HEK293 (cell line): Measurements from ENCODE around the gene FNIP1.

ENCODE experiments used
- CTCF ChIA-PET: fragments of 350-600 bp; formaldehyde crosslinking; extraction: SDS; loops from one replicate; lab custom pipeline; 2021; ENCODE audit warnings: antibody characterized with exemption; lab: Yijun Ruan, JAX
- POLR2A ChIA-PET: fragments of 300-600 bp; formaldehyde crosslinking; extraction: SDS; loops from one replicate; lab custom pipeline; 2020; ENCODE audit warnings: antibody characterized with exemption, inconsistent platforms; lab: Yijun Ruan, JAX
- H3K27ac ChIP-seq: fragments of 200-500 bp; sonication (Bioruptor generic); 2 replicates; pipeline ENCODE4 v1.5.1; 2014; ENCODE audit warnings: low read depth, low read length, control low read depth, inconsistent platforms; ENCODE audit errors: extremely low read depth
- H3K36me3 ChIP-seq, 2 experiments: fragments of 200-500 bp in 1 of 2; sonication (Bioruptor generic) in 1 of 2; 1 replicate in 1 of 2; 2 replicates in 1 of 2; pipeline ENCODE4 v1.5.1; 2014 to 2017; ENCODE audit warnings: inconsistent platforms in 2 of 2, low read length in 2 of 2; ENCODE audit not compliant: control insufficient read depth in 2 of 2, insufficient read depth in 1 of 2
- H3K4me1 ChIP-seq: fragments of 200-500 bp; sonication (Bioruptor generic); 2 replicates; pipeline ENCODE4 v1.5.1; 2014; ENCODE audit warnings: mild to moderate bottlenecking, low read length, inconsistent platforms; ENCODE audit not compliant: control insufficient read depth, insufficient read depth
- H3K4me3 ChIP-seq: 2 replicates; pipeline ENCODE4 v1.5.1; 2011; ENCODE audit warnings: low read depth, mild to moderate bottlenecking, control low read depth, low read length, moderate library complexity
- H3K9me3 ChIP-seq: fragments of 200-500 bp; sonication (Bioruptor generic); 2 replicates; pipeline ENCODE4 v1.5.1; 2014; ENCODE audit warnings: low read depth, low read length, inconsistent platforms; ENCODE audit not compliant: control insufficient read depth, insufficient read depth
- KLF17 ChIP-seq: fragments of 450-650 bp; formaldehyde crosslinking; IDR thresholded peaks from 2 replicates; pipeline ENCODE4 v1.5.1; 2016; ENCODE audit warnings: missing biosample characterization, missing genetic modification characterization
- PRDM1 ChIP-seq: fragments of 450-650 bp; formaldehyde crosslinking; IDR thresholded peaks from 2 replicates; pipeline ENCODE4; 2016; ENCODE audit warnings: missing biosample characterization, missing genetic modification characterization
- PRDM4 ChIP-seq: fragments of 450-650 bp; formaldehyde crosslinking; IDR thresholded peaks from 2 replicates; pipeline ENCODE4 v1.5.1; 2017; ENCODE audit warnings: missing biosample characterization, missing genetic modification characterization
- PRDM6 ChIP-seq: fragments of 450-650 bp; formaldehyde crosslinking; IDR thresholded peaks from 2 replicates; pipeline ENCODE4 v1.5.1; 2017; ENCODE audit warnings: missing biosample characterization, missing genetic modification characterization
- SCRT2 ChIP-seq: fragments of 450-650 bp; formaldehyde crosslinking; IDR thresholded peaks from 2 replicates; pipeline ENCODE4 v1.5.1; 2016; ENCODE audit warnings: missing biosample characterization, missing genetic modification characterization
- ZBTB20 ChIP-seq: fragments of 450-650 bp; formaldehyde crosslinking; IDR thresholded peaks from 2 replicates; pipeline ENCODE4 v1.5.1; 2016; ENCODE audit warnings: missing biosample characterization, missing genetic modification characterization
- ZNF121 ChIP-seq: fragments of 450-650 bp; formaldehyde crosslinking; IDR thresholded peaks from 2 replicates; pipeline ENCODE4 v1.5.1; 2016; ENCODE audit warnings: missing biosample characterization, missing genetic modification characterization
- ZNF169 ChIP-seq: fragments of 450-650 bp; formaldehyde crosslinking; IDR thresholded peaks from 2 replicates; pipeline ENCODE4 v1.5.1; 2016; ENCODE audit warnings: missing biosample characterization, missing genetic modification characterization
- ZNF2 ChIP-seq: fragments of 450-650 bp; formaldehyde crosslinking; IDR thresholded peaks from 2 replicates; pipeline ENCODE4 v1.5.1; 2016; ENCODE audit warnings: missing biosample characterization, missing genetic modification characterization
- ZNF280D ChIP-seq: fragments of 450-650 bp; formaldehyde crosslinking; IDR thresholded peaks from 2 replicates; pipeline ENCODE4 v1.5.1; 2016; ENCODE audit warnings: missing biosample characterization, missing genetic modification characterization
- ZNF341 ChIP-seq: fragments of 450-650 bp; formaldehyde crosslinking; IDR thresholded peaks from 2 replicates; pipeline ENCODE4; 2016; ENCODE audit warnings: low read depth, missing biosample characterization, missing genetic modification characterization
- ZNF37A ChIP-seq: fragments of 450-650 bp; IDR thresholded peaks from 2 replicates; pipeline ENCODE4 v1.5.1; 2018; ENCODE audit warnings: missing biosample characterization, missing genetic modification characterization
- ZNF529 ChIP-seq: fragments of 450-650 bp; formaldehyde crosslinking; IDR thresholded peaks from 2 replicates; pipeline ENCODE4 v1.5.1; 2017; ENCODE audit warnings: missing genetic modification characterization, missing biosample characterization; ENCODE audit not compliant: insufficient replicate concordance
- ZNF747 ChIP-seq: fragments of 450-650 bp; formaldehyde crosslinking; IDR thresholded peaks from 2 replicates; pipeline ENCODE4 v1.5.1; 2016; ENCODE audit warnings: missing biosample characterization, missing genetic modification characterization

The FNIP1 gene

GRCh38 chr5:131789765-131790164 is 7.1 kb downstream of the FNIP1 start (continued):
- no peak for TF ChIP-seq PRDM6 (tag by site-specific recombination)
- TF ChIP-seq ZBTB20 = no peak
- no peak for TF ChIP-seq ZNF121 (tag by site-specific recombination)
- TF ChIP-seq KLF17 (tag by site-specific recombination) = no peak

GRCh38 chr5:131787736-131788135 is 9.1 kb downstream of the FNIP1 start:
- Histone ChIP-seq H3K9me3 (no peaks in the 10 kb centered on the region), H3K36me3 (no peaks in the 10 kb centered on the region; a peak in 1 of 3 replicates), H3K27ac (no peak overlapping the region), H3K4me3 (no peak overlapping the region), H3K4me1 (peaks cover 11% of the 10 kb centered on the region; the same call in 1 of the 2 replicates)
- TF ChIP-seq SCRT2 (tag by site-specific recombination) = 0 out of 2 replicates have a peak, but pooled peaks have one; percentile 22
- TF ChIP-seq ZNF529 (tag by site-specific recombination) = no peak
- TF ChIP-seq ZNF37A (tag by site-specific recombination) = no peak
- TF ChIP-seq ZNF341 (tag by site-specific recombination) = no peak
- TF ChIP-seq PRDM1 (tag by site-specific recombination) = 0 out of 2 replicates have a peak, but pooled peaks have one; percentile 8
- TF ChIP-seq ZNF747 = no peak
- TF ChIP-seq PRDM4 (tag by site-specific recombination) = no peak
- TF ChIP-seq ZNF280D (tag by site-specific recombination) = no peak
- no peak for TF ChIP-seq ZNF169
- TF ChIP-seq ZNF2 (tag by site-specific recombination) = no peak
- ChIA-PET POLR2A (interaction anchor here (1.2 kb wide), 1 partner anchor 9 kb away, joined by 6 read pairs; the partner anchor contains the start of gene FNIP1), CTCF (interaction anchor here (0.6 to 1.2 kb wide), 5 partner anchors 165 to 624 kb away, joined by 3 to 6 read pairs (median 3); no protein-coding TSS in a partner anchor)
